Prostate gland (tissue), 2 donors: ENCODE results near the gene POTEF. TPM values are rescaled to one million over a fixed set of nuclear protein-coding genes. Genes with fewer than 3 reads are reported as not detected.
"Not testable (repeated sequence)": the region's sequence is repeated elsewhere in the genome, so short reads cannot be mapped to it uniquely, and the experiment has no call there.

ENCODE experiments used
- DNase-seq: peaks from one replicate; pipeline ENCODE4 v3.0.0-alpha.2; 2019; ENCODE audit warnings: low spot score
- H3K27ac ChIP-seq, 2 donors: fragments of 200-600 bp; sonication (generic); 2 replicates each; pipeline ENCODE4 v1.5.1; 2017 to 2019
- H3K27me3 ChIP-seq: fragments of 200-600 bp; sonication (generic); replicated peaks from 2 replicates; pipeline ENCODE4 v1.5.1; 2019; ENCODE audit not compliant: insufficient read depth
- H3K36me3 ChIP-seq, 2 donors: fragments of 200-600 bp; sonication (generic); 1 replicate in 1 of 2; 2 replicates in 1 of 2; pipeline versions ENCODE4 v1.5.1 to v1.8.1; 2017 to 2019
- H3K4me1 ChIP-seq: fragments of 200-600 bp; sonication (generic); replicated peaks from 2 replicates; pipeline ENCODE4 v1.5.1; 2019
- H3K4me3 ChIP-seq, 2 donors: fragments of 200-600 bp; sonication (generic); 2 replicates each; pipeline ENCODE4 v1.5.1; 2017 to 2019
- H3K9me3 ChIP-seq: fragments of 200-600 bp; sonication (generic); 2 replicates; pipeline ENCODE4 v1.5.1; 2017
- POLR2A ChIP-seq: fragments of 450-650 bp; IDR thresholded peaks from one replicate; pipeline ENCODE4 v1.6.1; 2016; ENCODE audit warnings: antibody characterized with exemption, mild to moderate bottlenecking
- POLR2AphosphoS5 ChIP-seq: sonication (generic); formaldehyde crosslinking; IDR thresholded peaks from one replicate; pipeline ENCODE4 v1.6.1; 2017; ENCODE audit warnings: antibody characterized with exemption
- WGBS: methylation state at CpG from one replicate; pipeline ENCODE4 v1.1.5; 2018; 5-methylcytosine and 5-hydroxymethylcytosine counted together
- intact Hi-C: fragments of 100-400 bp; cut with DNase I; formaldehyde crosslinking; loops from one replicate; pipeline ENCODE4 v1.14.2; 2022
- total RNA-seq, 2 donors: library from RNA; depleted of rRNA; stranded (reverse); fragments of >200 nt; gene quantifications; one replicate each; pipeline ENCODE4 v1.1.0, GENCODE V29; 2016
- TF ChIP-seq, protein P1 (sequence below), 4 experiments: fragments of 200-600 bp in 2 of 4; fragments of 450-650 bp in 2 of 4; sonication (generic) in 2 of 4; IDR thresholded peaks; 1 replicate in 3 of 4; 2 replicates in 1 of 4; pipeline ENCODE4 v1.5.1; 2016 to 2019; ENCODE audit warnings: antibody characterized with exemption in 4 of 4, mild to moderate bottlenecking in 2 of 4, moderate library complexity in 2 of 4

Gene POTEF
- total RNA-seq, 2 donors from 2014 or later: 2.5 to 14.5 TPM

DNA sequence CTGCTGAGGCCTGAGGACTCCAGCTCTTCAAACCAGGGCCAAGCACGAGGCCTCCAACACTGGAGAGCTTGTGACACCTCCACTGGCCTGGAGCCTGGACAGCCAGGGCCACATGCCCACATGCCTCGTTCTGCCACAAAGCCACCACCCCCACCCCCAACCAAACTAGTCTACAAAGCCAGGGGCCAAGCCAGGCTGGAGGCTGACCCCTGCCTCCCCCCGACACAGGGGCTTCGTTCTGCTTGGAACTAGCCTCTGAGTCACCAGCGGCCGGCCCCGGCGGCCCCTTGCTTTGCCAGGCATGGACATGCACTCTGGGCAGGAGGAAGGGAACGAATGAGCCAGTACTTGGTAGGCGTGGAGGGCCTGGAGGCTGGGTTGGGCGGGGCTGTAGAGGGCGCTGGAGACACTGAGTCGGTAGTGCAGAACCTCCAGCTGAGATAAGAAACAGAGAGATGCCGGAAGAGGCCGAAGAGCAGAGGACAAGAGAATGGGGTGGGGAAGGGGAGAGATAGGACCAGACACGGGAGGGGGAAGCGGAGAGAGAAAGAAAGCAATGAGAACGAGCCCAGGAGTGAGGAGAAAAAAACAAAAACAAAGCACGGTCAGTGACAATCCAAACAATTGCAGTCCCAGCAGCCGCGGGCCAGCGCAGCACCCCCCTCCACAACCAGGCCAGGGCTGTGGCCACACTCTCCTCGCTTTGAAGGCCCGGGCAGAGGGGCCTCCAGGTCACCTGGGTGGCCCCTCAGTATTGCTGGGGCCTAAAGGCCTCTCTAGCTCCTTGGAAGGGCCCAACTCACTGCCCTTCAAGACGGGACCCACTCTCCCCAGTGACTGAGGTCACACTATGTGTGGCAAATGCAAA, 32.0 kb upstream of the POTEF start:
- DNase-seq, intact Hi-C loops, H3K4me3 ChIP-seq, H3K36me3 ChIP-seq, H3K27me3 ChIP-seq, H3K4me1 ChIP-seq, H3K9me3 ChIP-seq, H3K27ac ChIP-seq: not testable (repeated sequence)
- 83% methylated on average over 24 of the region's 25 CpGs for WGBS

DNA sequence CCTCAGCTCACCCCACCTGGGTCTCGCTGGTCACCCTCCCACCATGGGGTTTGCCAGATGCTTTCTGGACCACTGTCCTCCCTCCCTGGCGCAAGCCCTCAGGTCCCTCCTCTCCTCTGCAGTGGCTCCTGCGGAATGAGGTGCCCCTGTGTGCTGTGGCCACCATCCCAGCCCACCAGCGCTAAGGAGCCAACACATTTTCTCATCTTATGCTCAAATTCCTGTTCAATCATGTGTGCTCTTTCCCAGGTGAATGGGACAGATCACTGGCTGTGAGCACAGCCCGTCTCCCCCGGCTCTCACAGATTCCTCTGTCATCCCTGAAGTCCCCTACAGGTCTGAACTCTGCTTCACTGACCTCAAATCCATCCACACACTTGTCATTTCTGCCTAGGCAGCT, 31.1 kb upstream of the POTEF start:
- H3K27ac ChIP-seq: no peak overlapping the region
- H3K4me1 ChIP-seq: no peaks in the 10 kb centered on the region
- H3K9me3 ChIP-seq: no peaks in the 10 kb centered on the region
- no peak for DNase-seq
- TF ChIP-seq, protein P1, sequence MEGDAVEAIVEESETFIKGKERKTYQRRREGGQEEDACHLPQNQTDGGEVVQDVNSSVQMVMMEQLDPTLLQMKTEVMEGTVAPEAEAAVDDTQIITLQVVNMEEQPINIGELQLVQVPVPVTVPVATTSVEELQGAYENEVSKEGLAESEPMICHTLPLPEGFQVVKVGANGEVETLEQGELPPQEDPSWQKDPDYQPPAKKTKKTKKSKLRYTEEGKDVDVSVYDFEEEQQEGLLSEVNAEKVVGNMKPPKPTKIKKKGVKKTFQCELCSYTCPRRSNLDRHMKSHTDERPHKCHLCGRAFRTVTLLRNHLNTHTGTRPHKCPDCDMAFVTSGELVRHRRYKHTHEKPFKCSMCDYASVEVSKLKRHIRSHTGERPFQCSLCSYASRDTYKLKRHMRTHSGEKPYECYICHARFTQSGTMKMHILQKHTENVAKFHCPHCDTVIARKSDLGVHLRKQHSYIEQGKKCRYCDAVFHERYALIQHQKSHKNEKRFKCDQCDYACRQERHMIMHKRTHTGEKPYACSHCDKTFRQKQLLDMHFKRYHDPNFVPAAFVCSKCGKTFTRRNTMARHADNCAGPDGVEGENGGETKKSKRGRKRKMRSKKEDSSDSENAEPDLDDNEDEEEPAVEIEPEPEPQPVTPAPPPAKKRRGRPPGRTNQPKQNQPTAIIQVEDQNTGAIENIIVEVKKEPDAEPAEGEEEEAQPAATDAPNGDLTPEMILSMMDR (IDR thresholded peaks at IDR 0.05): no peak
- TF ChIP-seq POLR2A: no peak
- TF ChIP-seq POLR2AphosphoS5: no peak
- intact Hi-C loops: no loop called here
- 93% methylated on average over 6 of the region's 6 CpGs for WGBS
- H3K4me3 ChIP-seq: no peak overlapping the region
- H3K36me3 ChIP-seq: peaks cover 0 to 6% of the 10 kb centered on the region in 2 donors
- H3K27me3 ChIP-seq: no peaks in the 10 kb centered on the region

DNA sequence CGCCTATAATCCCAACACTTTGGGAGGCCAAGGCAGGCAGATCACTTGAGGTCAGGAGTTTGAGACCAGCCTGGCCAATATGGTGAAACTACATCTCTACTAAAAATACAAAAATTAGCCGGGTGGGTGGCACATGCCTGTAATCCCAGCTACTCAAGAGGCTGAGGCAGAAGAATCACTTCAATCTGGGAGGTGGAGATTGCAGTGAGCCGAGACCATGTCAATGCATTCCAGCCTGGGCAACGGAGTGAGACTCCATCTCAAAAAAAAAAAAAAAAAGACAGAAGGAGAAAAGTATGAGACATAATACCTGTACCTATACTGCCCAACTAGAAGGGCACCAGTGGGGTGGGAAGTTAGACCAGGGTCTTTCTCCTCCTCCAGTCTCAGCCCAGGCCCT, 30.4 kb upstream of the POTEF start:
- 90% methylated on average over 4 of the region's 4 CpGs for WGBS
- H3K4me1 ChIP-seq, intact Hi-C loops, H3K36me3 ChIP-seq, H3K27ac ChIP-seq, H3K27me3 ChIP-seq, DNase-seq, H3K4me3 ChIP-seq, H3K9me3 ChIP-seq: not testable (repeated sequence)

DNA sequence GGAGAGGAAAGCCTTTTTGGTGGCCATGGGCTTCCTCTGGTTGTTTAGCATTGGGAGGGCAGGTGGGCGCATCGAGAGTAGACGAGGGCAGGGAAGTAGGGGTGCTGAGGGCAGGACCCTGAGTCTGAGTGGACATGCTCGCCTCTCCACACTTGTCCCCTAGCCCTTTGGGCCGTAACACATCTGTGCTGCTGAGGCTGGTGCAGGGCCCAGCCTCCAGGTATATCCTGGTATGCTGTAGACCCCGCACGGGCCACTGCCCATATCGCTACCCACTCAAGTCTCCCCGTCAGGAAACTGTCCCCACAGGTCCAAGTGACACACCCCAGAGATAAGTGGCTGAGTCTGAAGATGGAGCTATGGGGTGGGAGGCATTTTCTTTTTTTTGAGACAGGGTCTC, 29.6 kb upstream of the POTEF start:
- no peak for DNase-seq
- Histone ChIP-seq H3K27me3 (no peaks in the 10 kb centered on the region), H3K4me1 (no peaks in the 10 kb centered on the region), H3K4me3 (no peak overlapping the region), H3K27ac (no peak overlapping the region), H3K9me3 (no peaks in the 10 kb centered on the region), H3K36me3 (peaks cover 0 to 1% of the 10 kb centered on the region in 2 donors)
- TF ChIP-seq POLR2A (no peak), POLR2AphosphoS5 (no peak)
- TF ChIP-seq, protein P1 (IDR thresholded peaks at IDR 0.05): no peak
- intact Hi-C loops: no loop called here
- 89% methylated on average over 9 of the region's 9 CpGs for WGBS

DNA sequence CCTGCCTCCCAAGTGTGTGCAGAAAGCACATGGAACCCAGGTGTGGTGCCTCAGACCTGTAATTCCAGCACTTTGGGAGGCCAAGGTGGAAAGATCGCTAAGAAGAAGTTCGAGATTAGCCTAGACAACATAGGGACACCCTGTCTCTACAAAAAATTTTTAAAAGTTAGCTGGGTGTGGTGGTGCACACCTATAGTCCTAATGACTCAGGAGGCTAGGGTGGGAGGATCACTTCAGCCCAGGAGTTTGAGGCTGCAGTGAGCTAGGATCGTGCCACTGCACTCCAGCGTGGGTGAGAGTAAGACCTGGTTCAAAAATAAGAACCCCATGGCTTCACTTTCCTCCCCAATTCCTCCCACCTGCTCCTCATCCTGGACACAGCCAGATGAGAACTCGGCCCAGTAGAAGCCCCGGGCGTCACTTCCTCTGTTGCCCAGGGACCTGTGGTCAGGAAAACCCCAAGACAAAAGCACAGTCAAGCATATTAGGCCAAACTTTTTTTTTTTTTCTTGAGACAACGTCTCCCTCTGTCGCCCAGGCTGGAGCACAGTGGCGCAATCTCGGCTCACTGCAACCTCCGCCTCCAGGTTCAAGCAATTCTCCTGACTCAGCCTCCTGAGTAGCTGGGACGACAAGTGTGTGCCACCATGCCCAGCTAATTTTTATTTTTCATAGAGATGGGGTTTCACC, 28.9 kb upstream of the POTEF start:
- DNase-seq, H3K27ac ChIP-seq, H3K9me3 ChIP-seq, H3K4me1 ChIP-seq, intact Hi-C loops, H3K4me3 ChIP-seq, H3K36me3 ChIP-seq, H3K27me3 ChIP-seq: not testable (repeated sequence)
- 84% methylated on average over 13 of the region's 13 CpGs for WGBS

DNA sequence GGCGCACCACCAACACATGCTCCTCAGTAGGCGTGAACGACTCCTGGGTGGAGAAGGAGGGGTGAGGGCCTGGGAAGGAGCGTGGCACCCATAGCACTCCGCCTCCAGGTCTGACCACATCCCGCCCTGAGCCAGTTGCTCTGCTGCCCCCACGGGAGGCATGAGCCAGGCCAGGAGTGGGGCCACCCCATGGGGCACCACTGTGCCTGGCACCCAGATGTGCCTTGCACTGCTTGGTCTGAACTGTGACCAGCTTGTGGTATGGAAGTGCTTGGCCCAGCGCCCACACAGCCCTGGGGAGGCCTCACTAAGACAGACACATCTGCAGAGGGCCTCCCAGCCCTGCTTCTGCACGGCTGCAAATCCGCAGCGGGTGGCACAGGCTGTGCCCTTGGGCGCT, 28.3 kb upstream of the POTEF start:
- DNase-seq, H3K27me3 ChIP-seq, H3K9me3 ChIP-seq, H3K4me1 ChIP-seq, H3K27ac ChIP-seq, H3K4me3 ChIP-seq, intact Hi-C loops, H3K36me3 ChIP-seq: not testable (repeated sequence)
- no CpG with 5 or more reads among the region's 12 CpGs for WGBS

DNA sequence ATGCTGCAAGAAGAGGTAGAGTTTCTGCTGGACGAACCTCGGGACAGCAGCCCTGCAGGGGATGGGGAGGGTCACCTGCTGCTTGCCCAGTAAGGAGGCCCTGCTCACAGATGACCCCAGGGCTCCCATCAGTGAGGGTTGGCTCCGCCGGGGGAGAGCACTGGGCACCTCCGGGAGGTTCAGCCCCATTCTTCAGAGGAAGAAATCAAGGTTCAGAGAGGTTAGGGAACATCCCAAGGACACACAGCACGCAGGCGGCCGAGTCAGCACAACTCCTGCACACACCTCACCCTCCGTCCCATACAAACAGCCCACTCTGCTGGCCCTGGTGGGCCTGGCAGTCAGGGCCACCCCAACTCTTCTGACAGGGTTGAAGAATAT, 27.6 kb upstream of the POTEF start:
- H3K4me1 ChIP-seq: no peaks in the 10 kb centered on the region
- H3K36me3 ChIP-seq: no peaks in the 10 kb centered on the region
- H3K9me3 ChIP-seq: no peaks in the 10 kb centered on the region
- no peak overlapping the region for H3K27ac ChIP-seq
- DNase-seq: no peak
- TF ChIP-seq, protein P1 (IDR thresholded peaks at IDR 0.05): no peak
- no peak for TF ChIP-seq POLR2A
- no peak for TF ChIP-seq POLR2AphosphoS5
- H3K27me3 ChIP-seq: no peaks in the 10 kb centered on the region
- H3K4me3 ChIP-seq: no peak overlapping the region
- 86% methylated on average over 9 of the region's 9 CpGs for WGBS
- intact Hi-C loops: no loop called here
